SKM-1 treated with dmso at 0.1 percent for 144 hours (cell line): ENCODE data around the gene NUDT6.
"Not testable (repeated sequence)": the region's sequence is repeated elsewhere in the genome, so short reads cannot be mapped to it uniquely, and the experiment has no call there.

Experiments
- DNase-seq: peaks from one replicate; lab custom pipeline; 2025; ENCODE audit not compliant: unreplicated experiment; lab: John Stamatoyannopoulos, UW

NUDT6 gene

DNA sequence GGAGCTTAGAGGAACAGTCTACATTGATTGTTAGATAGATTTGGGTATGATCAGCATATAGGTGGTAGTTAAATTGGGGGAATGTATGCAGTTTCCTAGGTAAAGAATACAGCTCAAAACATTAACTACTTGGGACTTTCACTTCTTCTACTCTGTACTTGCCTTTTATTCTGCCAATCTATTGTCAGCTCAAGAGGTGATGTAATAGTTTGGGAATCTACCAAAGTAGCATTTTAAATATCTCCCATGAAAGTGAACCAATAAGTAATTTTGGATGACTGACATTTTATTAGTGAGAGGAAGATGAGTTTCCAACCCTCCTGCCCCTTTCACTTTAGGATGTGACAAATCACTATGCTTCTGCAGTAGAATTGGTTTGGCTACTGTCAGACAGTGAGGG is 43.4 kb downstream of the NUDT6 start:
- DNase-seq, result no peak

DNA sequence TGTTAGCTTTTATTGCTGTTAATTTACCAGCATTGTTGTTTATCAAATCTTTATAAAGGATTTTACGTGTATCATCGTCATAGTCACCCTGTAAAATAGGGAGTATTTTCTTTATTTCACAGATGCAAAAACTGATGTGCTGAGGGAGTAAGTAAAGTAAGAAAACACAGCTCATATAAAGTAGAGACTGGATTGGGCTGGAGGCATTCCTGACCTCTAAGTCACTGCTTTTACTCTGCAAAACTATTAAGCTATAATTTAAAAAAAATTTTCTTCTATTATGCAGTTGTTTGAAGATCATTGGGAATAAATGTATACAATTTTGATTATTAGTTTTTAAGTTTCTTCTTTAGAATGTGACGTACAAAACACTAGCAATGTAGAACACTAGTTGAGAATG is 45.9 kb downstream of the NUDT6 start:
- DNase-seq, result no peak

DNA sequence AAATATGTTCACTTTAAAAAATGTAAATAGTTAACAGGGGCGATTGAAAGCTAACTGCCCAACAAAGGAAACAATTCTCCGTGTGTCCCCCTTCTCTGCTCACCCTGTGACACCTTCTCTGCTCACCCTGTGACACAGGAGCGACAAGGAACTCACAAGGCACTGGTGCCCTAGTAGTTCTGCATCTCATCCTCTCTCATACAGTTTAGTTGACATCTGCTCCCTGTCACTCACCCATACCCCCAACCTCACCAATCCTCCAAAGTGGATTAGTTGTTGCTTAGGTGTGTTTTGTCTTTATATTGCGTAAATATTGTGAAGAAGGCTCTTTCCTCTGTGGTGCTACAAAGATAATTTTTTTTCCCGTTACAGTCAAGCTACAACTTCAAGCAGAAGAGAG is 46.4 kb downstream of the NUDT6 start:
- no peak for DNase-seq

DNA sequence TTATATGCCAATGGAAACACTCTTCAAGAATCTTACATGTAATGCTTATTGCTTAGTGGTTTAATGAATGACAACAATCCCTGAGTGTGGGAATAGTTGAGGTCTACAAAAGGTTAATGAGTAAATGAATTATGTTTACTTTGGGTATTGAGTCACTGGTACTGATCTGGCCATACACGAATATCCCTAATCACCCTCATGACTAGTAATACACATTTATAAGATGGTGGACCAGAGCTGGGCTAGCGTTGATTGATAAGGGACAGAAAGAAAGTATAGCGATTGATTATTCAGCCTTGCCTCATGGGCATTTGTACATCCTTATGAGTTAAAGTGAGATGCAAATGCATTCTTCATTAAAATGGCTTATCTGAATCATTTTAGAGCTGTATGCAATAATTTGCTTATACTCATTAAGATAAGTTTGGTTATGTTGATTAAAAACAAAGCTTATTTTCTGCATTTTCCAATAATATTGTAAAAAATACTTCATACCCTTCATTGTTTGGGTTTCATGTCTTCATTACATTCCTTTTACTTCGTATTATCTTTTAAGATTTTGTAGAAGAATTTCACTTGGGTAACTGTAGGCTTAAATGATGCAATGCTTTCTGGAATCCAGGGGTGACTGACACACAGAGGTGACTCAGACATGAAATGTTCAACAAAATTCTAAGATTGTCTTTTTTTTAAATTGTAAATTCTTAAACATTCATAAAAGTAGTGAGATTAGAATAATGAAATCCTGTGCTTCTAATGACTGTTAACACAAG is 48.4 kb downstream of the NUDT6 start:
- DNase-seq, result no peak

DNA sequence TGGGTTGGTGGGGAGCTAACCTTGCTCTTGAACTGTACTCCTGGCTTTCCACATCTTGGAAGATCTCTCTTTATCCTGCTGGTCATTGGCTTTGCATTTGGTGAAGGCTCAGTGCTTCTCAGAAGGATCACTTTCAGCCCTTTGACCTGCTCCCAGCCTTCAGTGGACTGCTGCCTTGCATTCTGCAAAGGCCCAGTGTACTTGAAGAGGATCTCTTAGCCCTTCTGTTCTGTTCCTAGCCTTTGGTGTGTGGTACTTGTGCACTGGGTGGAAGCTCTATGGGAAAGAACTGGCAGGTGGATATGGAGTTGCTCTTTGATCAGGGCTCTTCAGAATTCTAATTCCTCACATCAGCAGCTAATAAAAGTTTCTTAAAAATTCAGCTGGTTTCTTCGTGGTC is 49.3 kb downstream of the NUDT6 start:
- no peak for DNase-seq

DNA sequence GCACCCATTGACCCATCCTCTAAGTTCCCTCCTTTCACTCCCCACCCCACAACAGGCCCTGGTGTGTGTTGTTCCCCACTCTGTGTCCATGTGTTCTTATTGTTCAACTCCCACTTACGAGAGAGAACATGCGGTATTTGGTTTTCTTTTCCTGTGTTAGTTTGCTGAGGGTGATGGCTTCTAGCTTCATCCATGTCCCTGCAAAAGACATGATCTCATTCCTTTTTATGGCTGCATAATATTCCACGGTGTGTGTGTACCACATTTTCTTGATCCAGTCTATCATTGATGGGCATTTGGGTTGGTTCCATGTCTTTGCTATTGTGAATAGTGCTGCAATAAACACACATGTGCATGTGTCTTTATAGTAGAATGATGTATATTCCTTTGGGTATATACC is 54.2 kb downstream of the NUDT6 start:
- not testable (repeated sequence) for DNase-seq

DNA sequence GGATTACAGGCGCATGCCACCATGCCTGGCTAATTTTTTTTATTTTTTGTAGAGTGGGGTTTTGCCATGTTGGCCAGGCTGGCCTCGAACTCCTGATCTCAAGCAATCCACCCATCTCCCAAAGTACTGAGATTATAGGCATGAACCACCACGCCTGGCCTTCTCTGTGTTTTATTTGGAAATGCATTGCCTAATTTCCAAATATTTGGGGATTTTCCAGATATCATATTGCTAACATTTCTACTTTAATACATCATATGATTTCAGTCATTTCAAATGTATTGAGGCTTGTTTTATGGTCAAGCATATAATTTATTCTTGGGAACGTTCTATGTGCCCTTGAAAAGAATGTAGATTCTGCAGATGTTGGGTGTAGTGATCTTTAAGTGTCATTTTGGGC is 57.0 kb downstream of the NUDT6 start:
- DNase-seq, result no peak

DNA sequence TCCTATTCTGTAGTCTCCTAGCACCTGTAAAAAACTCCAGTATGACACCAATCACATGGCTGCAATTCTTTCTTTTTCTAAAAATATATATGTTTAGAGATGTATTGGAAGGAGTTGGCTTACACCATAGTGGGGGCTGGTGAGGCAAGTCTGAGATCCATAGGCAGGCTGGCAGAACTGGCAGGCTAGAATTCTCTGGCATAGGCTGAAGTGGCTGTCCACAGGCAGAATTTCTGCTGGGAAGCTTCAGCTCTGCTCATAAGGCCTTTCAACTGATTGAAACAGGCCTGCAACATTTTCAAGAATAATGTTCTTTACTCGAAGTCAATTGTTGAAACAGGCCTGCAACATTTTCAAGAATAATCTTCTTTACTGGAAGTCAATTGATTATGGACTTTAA is 58.8 kb downstream of the NUDT6 start:
- DNase-seq, result no peak

DNA sequence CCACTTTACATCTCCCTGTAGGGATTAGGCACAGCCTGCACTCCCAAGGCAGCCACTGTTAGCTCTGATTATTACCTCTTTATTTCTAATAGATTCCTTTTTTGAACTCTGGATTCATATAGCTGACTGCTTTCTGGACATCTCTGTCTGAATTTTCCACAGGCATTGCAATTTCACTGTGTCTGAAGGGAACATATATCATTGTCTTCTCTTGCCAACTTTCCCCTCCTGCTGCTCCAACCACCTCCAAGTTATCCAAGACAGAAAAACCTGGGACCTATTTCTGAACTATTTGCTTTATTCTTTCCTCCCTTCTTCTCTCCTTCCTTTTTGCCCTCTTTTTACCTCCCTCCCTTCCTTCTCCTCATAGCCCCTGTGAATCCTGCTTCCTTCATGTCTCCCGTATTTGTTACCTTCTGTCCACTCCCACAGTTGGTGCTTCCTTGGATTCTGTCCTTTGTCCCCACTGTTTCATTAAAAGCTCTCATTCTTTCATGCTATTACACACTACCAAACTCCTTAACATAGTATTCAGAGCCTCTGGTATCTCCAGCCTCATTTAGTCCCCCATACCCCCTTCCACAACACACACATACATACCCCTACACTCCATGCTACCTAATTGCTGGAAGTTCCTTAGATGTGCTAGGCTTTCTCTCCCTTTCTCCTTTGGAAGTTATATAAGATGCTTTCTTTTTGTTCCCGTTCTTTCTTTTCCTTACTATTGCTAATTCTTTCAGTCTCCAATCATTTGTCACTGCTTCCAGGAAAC is 61.0 kb downstream of the NUDT6 start:
- no peak for DNase-seq

DNA sequence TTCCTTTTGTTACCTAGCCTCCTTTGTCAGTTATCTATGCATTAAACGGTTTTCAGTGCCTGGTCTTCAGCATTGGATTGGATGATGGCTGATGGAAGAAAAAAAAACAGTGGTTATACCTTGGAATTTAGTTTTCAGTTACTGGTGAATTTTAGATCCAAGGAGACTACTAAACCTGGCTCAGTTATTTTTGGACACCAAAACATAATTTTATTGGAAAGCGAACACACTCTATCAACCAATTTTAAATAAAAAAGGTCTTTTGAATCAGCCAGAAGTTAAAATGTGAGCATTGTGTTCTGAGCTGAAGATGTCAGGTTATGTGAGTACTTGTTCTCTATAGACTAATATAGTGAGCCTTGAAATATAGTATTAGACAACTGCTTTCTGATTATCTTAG is 63.7 kb downstream of the NUDT6 start:
- DNase-seq, result no peak

DNA sequence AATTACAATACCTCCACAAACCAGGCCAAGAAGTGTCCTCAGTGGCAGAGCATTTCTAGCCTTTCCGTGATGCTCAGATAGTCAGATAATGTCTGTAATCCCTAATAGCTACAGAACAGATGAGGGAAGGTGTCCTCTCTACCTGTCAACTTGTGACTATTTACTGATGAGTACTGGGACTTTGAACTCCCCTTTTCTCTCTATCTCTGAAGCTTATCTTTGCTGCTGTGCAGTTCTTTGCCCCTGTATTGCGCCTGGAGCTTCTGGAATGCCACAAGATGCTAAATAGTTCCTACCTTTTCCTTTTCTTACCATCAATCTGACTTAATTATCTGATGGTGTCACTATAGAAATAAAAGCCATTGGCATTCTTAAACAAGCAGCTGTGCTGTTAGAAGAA is 65.2 kb downstream of the NUDT6 start:
- DNase-seq, result no peak

DNA sequence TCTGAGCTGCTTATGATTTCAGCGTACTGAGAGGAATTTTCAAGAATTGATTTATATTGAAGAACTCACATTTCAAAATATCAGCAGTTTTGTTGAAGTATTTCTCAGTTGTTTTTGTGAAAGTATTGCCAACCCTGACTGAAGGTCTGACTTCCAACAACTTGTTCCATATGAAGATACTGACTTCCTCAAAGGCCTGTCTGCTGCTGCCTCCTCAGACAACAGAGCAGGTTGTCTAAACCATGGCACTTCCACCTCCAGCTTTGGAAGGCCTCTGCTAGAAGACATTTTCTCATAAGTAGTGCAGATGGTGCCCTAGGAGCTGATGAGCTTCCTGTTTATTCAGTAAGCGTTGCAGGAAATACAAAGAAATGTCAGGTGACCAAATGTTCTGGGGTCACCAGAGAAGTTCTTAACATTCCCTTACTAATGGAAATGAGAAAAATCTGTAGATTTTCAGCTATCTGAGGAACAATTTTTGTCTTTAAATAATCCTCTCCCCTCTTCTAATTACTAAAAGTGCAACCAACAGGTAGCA is 67.0 kb downstream of the NUDT6 start:
- DNase-seq, result no peak

DNA sequence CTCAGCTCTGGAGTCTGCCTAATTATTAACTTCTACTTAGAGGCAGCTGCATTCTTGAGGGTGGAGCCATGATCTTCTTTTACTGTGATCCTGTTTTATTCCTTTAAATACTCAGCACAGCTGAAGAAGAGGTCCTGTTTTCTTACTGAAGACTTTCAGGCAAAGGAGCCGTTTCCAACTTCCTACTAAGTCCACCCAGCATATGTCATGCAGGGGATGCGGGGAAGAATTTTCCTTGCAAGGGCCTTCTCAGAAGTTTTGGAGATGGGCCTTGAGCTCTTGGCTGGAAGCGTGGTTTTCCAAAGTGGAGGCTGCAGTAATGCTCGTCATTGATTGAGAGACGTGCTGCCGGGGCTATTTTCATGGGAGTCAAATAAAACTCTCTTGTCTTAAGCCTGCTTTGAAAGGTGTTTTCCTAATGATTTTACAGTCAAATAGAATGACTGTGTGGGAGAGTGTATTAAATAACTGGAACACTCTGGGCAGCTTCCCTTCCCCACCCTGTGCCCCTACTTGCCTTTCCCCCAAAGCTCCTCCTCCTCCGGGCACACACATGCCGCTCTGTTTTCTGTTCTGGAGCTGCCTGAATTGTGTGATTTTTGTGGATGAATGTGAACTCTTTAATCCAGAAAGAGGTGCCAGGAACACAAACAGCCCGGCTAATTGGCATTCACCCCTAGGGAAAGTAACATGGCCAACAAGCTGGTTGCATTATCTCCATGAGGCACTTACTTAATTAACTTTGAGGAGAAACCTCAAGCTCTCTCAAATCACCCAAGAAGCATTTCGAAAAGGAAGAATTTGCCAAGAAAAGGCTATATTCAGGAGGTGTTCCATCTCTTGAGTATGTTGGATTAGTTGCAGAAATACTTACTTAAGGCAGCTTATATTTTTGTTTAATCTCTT is 67.7 kb downstream of the NUDT6 start:
- DNase-seq, result no peak

DNA sequence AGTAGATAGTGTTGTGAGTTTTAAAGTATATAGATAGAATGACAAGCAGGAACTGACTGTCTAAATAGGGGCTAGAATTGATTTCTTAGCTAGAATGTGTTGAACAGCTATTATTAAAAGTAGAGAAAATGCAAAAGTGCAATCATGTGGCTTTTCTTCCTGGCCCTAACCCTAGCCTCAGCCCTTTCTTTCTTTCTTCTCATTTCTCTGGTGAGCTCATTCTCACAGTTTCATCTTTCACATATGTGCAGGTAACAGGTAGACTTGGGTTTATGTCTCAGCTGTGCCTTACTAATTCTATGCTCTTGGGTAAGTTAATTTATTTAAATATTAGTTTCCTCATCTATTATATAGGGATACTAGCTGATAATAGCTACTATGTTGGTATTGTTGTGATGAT is 70.8 kb downstream of the NUDT6 start:
- DNase-seq, result no peak

DNA sequence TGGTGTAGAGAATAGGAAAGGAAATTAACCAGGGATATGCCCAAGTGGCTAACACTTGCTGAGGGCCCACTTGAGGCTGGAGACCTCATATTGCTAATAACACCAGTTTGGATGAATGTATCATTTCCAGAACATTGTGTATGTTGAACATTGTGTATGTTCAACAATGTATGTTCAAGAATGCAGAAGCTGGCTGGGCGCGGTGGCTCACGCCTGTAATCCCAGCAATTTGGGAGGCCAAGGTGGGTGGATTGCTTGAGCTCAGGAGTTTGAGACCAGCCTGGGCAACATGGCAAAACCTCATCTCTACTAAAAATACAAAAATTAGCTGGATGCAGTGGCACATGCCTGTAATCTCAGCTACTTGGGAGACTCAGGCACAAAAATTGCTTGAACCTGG is 72.6 kb downstream of the NUDT6 start:
- not testable (repeated sequence) for DNase-seq

DNA sequence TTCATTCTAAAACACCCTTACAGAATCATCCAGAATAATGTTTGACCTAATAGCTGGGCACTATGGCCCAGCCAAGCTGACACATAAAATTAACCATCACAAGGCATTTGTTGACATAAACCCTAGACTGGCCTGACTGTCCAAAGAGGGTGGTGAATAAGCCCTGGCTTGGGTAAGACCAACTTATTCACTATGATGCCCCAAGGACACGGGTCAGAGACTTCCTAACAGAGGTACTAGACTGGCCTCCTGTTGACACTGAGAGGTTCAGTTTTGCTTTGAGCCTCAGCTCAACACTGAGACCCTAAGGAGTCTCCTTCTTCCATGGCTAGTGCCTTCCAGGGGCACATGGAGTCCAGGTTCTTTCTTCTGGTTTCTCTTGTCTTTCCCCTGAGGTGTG is 74.5 kb downstream of the NUDT6 start:
- DNase-seq, result no peak

DNA sequence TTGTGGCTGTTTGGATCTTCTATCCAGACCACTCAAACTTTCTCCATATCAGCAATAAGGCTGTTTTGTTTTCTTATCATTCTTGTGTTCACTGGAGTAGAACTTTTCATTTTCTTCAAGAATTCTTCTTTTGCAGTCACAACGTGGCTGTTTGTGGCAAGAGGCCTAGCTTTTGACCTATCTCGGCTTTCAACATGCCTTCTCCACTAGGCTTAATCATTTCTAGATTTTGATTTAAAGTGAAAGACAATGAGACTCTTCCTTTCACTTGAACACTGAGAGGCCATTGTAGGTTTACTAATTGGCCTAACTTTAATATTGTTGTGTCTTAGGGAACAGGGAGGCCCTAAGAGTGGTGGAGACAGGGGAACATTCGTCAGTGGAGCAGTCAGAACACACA is 76.6 kb downstream of the NUDT6 start:
- no peak for DNase-seq

DNA sequence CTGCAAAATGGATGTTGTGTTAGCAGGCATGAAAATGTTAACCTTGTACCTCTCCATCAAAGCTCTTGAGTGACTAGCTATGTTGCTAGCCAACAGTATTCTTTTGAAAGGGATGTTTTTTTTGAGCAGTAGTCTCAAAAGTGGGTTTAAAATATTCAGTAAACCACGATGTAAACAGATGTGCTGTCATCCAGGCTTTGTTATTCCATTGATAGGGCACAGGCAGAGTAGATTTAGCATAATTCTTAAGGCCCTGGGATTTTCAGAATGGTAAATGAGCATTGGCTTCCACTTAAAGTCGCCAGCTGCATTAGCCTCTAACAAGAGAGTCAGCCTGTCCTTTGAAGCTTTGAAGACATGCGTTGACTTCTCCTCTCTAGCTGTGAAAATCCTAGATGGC is 77.3 kb downstream of the NUDT6 start:
- no peak for DNase-seq

DNA sequence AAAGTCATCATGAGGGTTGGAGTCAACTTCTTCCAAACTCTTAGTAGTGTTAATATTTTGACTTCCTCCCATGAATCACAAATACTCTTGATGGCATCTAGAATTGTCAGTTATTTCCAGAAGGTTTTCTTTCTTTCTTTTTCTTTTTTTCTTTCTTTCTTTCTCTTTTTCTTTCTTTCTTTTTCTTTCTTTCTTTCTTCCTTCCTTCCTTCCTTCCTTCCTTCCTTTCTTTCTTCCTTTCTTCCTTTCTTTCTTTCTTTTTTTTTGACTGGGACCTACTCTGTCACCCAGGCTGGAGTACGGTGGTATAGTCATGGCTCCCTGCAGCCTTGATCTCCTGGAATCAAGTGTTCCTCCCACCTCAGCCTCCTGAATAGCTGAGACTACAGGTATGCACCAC is 78.0 kb downstream of the NUDT6 start:
- DNase-seq, result not testable (repeated sequence)

DNA sequence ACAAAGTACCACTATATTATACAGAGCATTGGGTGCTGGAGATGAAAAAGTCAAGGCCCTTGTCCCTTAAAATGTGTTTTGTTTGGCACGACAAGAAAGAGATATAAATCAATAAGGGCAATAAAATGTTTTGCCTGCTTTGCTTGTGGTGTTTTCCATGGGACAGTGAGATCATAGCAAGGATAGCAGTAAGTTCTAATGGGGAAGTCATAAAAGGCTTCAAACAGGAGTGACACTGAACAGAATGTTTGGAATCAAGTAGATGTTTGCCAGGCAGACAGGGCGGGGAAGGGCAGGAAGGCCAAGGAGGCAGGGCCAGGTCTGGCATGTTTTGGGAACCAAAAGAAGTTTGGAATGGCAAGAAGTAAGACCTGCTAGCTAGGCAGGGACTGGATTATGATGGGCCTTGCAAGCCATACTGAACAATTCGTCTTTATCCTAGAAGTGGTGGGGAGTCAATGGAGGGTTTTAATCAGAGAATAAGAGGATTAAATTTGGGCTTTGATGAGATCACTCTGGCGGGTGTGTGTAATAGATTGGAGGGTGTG is 79.3 kb downstream of the NUDT6 start:
- DNase-seq, result no peak
